Suppressor macrophage (primary cell): Measurements from ENCODE around the gene SLC22A3.
"Not testable (repeated sequence)": the region's sequence is repeated elsewhere in the genome, so short reads cannot be mapped to it uniquely, and the experiment has no call there.

Experiments used
- DNase-seq, 4 experiments: peaks; one replicate each; pipeline ENCODE4 v3.0.0-alpha.2; 2020 to 2022

SLC22A3 gene

GRCh38 chr6:160449787-160450186 is 101.6 kb downstream of the SLC22A3 start:
- DNase-seq: not testable (repeated sequence)

GRCh38 chr6:160450849-160451248 is 102.7 kb downstream of the SLC22A3 start:
- no peak for DNase-seq

- DNase-seq: no peak
Measured at GRCh38 chr6:160454303-160454702, 106.1 kb downstream of the SLC22A3 start.

GRCh38 chr6:160455081-160455480 is 106.9 kb downstream of the SLC22A3 start:
- DNase-seq: no peak

- DNase-seq: peak; percentile 44 to 54 (median 50)
Measured at GRCh38 chr6:160455541-160456213, 107.5 kb downstream of the SLC22A3 start.

GRCh38 chr6:160456214-160456546 is 108.0 kb downstream of the SLC22A3 start:
- DNase-seq: no peak

GRCh38 chr6:160457823-160458222 is 109.6 kb downstream of the SLC22A3 start:
- DNase-seq: peak in 3 of 4 experiments; percentile 20 to 62 (median 37)

- no peak for DNase-seq
Measured at GRCh38 chr6:160461641-160462040, 113.5 kb downstream of the SLC22A3 start.

- DNase-seq: peak in 1 of 4 experiments; percentile 7
Measured at GRCh38 chr6:160462116-160462515, 113.9 kb downstream of the SLC22A3 start.

GRCh38 chr6:160462551-160463109 is 114.5 kb downstream of the SLC22A3 start:
- peak; percentile 44 to 71 (median 60) for DNase-seq

GRCh38 chr6:160464744-160465143 is 116.6 kb downstream of the SLC22A3 start:
- DNase-seq: no peak

- DNase-seq: not testable (repeated sequence)
Measured at GRCh38 chr6:160467261-160467871, 119.2 kb downstream of the SLC22A3 start.

GRCh38 chr6:160469153-160469552 is 121.0 kb downstream of the SLC22A3 start:
- DNase-seq: no peak

- DNase-seq: not testable (repeated sequence)
Measured at GRCh38 chr6:160476056-160476455, 127.9 kb downstream of the SLC22A3 start.

GRCh38 chr6:160477072-160477471 is 128.9 kb downstream of the SLC22A3 start:
- DNase-seq: not testable (repeated sequence)

GRCh38 chr6:160477901-160478300 is 129.7 kb downstream of the SLC22A3 start:
- no peak for DNase-seq

GRCh38 chr6:160487116-160487515 is 138.9 kb downstream of the SLC22A3 start:
- no peak for DNase-seq

GRCh38 chr6:160489091-160489490 is 140.9 kb downstream of the SLC22A3 start:
- DNase-seq: no peak

- DNase-seq: no peak
Measured at GRCh38 chr6:160494576-160494975, 146.4 kb downstream of the SLC22A3 start.

- no peak for DNase-seq
Measured at GRCh38 chr6:160500639-160501038, 152.5 kb downstream of the SLC22A3 start.
